HG02938 (cell line): Measurements from ENCODE around the gene ERMARD.

Source experiments
- ATAC-seq: cut with Tn5 transposase; IDR thresholded peaks from one replicate; pipeline ENCODE4 v1.9.1; 2021; ENCODE audit warnings: mild to moderate bottlenecking, moderate library complexity; ENCODE audit not compliant: unreplicated experiment

Gene ERMARD

DNA sequence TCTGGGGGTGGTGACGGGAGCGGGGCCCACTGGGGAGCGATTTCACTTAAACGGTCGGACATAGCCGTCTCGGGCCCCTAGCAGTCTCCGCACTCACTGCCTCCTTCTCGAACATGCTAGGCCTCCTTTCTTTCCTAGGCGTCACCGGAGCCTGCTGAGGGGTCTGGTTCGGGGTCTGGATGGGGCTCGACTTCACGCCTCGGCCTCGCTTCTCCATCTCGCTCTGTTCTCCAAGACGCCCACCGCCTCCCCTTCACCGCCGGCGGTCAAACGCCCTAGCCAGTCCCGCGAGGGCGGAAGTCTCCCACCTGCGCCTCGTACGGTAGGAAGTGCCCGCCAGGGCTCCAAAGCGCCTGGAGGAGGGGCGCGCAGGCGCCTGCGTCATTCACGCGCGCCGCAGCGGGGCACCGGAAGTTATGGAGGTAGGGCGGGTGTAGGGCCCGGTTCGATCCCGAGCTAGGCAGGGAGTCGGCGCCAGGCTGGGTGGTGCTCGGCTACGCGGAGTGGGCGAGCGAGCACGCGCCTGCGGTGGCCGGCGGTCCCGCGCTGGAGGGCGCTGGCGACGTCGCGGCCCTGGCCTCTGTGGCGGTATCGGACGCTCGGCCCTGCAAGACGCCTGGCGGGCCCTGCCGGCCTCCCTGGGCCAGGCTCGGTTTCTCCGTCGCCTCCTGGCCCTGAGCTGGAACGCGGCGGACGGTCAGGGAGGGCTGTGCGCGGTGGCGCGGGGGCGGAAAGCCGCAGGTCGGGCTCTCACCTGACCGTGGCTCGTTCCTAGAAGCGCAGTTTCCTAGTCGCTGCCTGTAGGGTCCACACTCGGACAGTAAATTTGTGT, at the start of gene ERMARD, which contains the start of gene DYNLT2:
TSS of gene ERMARD (plus strand) at position 381 of the 832 bp plus-strand sequence. CDS start at position 417, 36 bp downstream.
TSS of gene DYNLT2 (minus strand) at position 331 of the 832 bp plus-strand sequence. CDS start at position 217, 114 bp downstream.
- ATAC-seq = peak; percentile 94

GRCh38 chr6:169701954-169702839, 49.2 kb upstream of the ERMARD start, which contains the start of the genes C6orf120 and WDR27:
Gene C6orf120, plus strand, starts transcription at chr6:169702126. Its CDS starts 334 bp downstream, at chr6:169702460.
Gene WDR27, minus strand, starts transcription at chr6:169702029. Its CDS starts 13,024 bp downstream, at chr6:169689005.
- ATAC-seq = peak; percentile 85

- ATAC-seq = peak; percentile 23
Observed at GRCh38 chr6:169702840-169703246, 48.6 kb upstream of the ERMARD start.

DNA sequence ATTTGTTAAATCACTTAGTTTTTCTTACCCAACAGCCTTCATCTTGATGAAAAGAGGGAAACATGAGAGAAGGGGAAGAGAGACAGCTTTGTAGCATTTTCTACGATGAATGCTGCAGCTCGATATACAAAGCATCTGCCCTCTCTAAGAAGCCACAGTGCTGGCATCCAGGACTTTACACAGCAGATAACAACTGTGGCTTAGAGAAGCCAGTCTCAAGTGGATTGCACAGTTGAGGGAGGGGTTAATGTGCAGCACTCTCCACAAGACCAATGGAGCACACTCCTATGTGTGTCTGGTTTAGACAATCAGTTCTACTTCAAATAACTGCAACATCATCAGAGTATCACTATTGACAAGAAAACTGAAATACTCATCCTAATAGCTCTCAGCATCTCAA, 43.6 kb upstream of the ERMARD start:
- no peak for ATAC-seq

GRCh38 chr6:169709293-169709692, 42.1 kb upstream of the ERMARD start:
- ATAC-seq = no peak

- ATAC-seq = no peak
Observed at GRCh38 chr6:169710009-169710408, 41.4 kb upstream of the ERMARD start.

GRCh38 chr6:169714178-169714577, 37.2 kb upstream of the ERMARD start:
- ATAC-seq = no peak

DNA sequence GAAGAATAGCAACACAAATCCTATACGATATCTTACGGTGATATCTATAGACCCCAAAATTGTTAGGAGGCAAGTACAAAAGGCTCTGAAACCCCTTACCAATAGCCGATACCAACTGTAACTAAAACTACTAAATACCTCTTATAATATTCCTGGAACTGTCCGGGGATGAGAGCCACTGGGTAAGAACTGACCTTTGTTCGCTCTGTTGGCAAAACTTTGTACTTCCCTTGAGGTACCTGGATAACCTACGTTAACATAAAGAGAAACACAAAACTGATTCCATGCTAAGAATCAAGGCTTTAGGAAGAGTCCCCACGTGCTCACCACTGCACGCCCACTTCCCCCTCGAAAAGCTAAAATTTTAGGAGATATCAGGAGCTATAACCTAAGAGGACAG, 36.8 kb upstream of the ERMARD start:
- no peak for ATAC-seq

DNA sequence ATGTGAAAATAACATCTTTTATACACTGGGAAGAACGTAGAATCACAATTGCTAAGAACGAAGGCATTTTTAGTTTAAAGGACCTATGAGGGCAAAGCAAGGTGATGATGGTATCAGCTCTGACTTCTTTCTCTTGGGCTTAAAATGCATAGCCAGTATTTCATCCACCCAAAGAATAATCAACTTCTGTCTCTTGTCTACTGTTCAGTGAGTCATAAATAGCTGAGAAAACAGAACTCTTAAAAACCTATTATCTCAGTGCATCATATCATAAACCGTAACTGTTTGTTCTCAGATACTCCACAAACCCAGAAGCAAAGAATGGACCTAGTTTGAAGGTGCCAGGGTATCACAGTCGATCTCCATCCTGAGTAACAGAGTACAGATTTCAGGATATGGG, 32.3 kb upstream of the ERMARD start:
- no peak for ATAC-seq

DNA sequence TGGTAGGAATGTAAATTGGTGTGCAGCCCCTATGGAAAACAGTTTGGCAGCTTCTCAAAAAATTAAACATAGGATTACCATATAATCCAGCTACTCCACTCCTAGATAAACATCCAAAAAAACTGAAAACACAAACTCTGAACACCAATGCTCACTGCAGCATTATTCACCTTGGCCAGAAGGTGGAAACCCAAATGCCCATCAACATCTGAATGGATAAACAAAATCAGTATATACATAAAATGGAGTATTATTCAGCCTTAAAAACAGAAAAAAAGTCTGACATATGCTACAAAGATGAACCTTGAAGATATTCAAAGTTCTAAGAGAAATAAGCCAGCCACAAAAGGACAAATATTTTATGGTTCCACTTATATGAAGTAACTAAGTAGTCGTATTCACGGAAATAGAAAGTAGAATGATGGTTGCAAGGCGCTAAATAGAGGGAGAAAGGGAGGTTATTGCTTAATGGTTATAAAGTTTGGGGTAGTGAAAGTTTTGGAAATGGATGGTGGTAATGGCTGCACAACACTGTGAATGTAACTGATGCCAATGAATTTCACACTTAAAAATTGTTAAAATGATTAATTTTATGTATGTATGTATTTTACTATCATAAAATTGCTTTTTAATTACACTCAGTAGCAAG, 31.1 kb upstream of the ERMARD start:
- ATAC-seq = no peak

GRCh38 chr6:169722362-169723199, 28.8 kb upstream of the ERMARD start:
- peak; percentile 27 for ATAC-seq

DNA sequence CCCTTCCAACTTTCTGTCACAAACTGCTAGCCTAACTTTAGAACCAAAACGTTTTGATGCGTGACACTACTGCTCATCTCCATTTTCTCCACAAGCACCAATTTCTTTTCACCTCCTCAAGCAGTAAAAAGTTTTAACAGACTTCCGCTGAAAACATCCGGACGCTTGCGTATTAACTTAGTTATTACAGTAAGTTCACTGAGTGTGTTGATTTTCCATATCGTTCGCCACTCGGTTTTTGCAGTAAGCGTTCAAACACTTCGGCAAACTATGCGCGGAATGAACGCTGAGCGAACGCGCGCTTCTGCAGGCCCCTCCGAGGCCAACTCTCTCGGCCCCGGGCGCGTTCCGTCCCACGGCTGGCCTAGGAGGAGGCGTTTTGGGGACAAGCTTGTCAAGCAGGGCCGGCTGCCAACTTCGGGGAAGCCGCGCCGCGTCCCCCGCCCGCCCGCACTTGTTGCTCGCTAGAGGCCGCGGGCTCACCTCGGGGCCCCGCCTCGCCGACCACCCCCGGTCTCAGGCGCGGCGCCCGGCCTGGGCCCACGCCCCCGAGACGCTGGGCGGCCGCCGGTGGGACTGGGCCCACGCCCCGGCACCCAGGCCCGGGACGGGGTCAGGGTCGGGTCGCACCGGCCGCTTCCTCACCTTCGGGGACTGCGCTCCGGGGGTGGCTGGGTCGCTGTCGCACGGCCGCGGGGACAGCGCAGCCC, 28.1 kb upstream of the ERMARD start:
- peak; percentile 47 for ATAC-seq

DNA sequence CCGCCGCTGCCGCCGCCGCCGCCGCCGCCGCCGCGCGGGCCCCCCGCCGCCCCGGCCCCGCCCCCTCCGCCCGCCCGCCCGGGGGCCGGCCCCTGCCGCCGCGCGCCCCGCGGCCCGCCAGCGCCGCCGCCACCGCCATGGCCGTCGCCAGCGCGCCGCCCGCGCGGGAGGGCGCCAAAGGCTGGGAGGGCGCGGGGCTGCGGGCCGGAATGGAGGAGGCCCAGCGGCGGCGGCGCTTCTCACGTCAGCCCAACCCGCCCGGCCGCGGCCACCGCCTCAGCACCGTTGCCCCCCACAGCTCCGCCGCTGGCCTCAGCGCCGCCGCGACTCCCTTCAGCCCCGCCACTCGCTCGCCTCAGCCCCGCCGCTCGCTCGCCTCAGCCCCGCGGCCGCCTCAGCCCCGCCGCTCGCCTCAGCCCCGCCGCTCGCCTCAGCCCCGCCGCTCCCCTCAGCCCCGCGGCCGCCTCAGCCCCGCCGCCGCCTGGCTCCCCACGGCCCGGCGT, 27.4 kb upstream of the ERMARD start:
- ATAC-seq = peak; percentile 18

- peak; percentile 29 for ATAC-seq
Observed at GRCh38 chr6:169724494-169725124, 26.8 kb upstream of the ERMARD start, which contains the start of gene PHF10. Gene PHF10, minus strand, starts transcription at chr6:169724500. Its CDS starts 569 bp downstream, at chr6:169723931.

GRCh38 chr6:169725125-169726048, 26.0 kb upstream of the ERMARD start:
- ATAC-seq = peak; percentile 13

GRCh38 chr6:169726049-169726400, 25.4 kb upstream of the ERMARD start:
- ATAC-seq = no peak

- no peak for ATAC-seq
Observed at GRCh38 chr6:169726963-169727362, 24.5 kb upstream of the ERMARD start.

- no peak for ATAC-seq
Observed at GRCh38 chr6:169729961-169730360, 21.5 kb upstream of the ERMARD start.
